SK-N-MC (cell line): Measurements from ENCODE around the gene BARD1.

Experiments
- EZH2 ChIP-seq: fragments of 200-600 bp; sonication (generic); IDR thresholded peaks from one replicate; pipeline ENCODE4 v1.6.1; 2017; ENCODE audit warnings: antibody characterized with exemption
- POLR2AphosphoS5 ChIP-seq: IDR thresholded peaks from 2 replicates; pipeline ENCODE4 v1.6.1; 2012; ENCODE audit warnings: mild to moderate bottlenecking, low read depth, low read length, borderline replicate concordance

DNA sequence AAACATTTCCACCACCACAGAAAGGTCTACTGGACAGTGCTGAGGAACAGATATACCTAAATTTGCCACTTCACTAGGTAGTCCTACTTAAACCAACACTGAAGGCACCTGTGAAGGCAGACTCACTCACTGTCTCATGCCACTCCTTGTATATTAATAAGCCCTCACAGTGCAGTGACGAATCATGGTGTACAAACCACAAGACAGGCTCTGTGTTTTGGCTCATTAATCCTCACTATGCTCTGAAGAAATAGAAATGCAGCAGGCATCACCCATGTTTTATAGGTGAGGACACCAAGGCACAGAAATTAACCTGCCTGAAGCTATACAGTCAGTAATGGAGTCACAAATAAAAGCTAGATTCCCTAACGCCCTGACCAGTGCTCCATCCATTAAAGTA, 44.3 kb downstream of the BARD1 start:
- TF ChIP-seq EZH2 = no peak
- TF ChIP-seq POLR2AphosphoS5 = no peak
